Hematopoietic multipotent progenitor cell treated with erythropoietin and hydrocortisone succinate and interleukin-3 and kit ligand, for 6 days (in vitro differentiated cells): Measurements from ENCODE around the gene HRH1.
"Not testable (repeated sequence)": the region's sequence is repeated elsewhere in the genome, so short reads cannot be mapped to it uniquely, and the experiment has no call there.

Source experiments
- DNase-seq: peaks from one replicate; pipeline ENCODE4 v3.0.0-alpha.2; 2015

HRH1 gene

DNA sequence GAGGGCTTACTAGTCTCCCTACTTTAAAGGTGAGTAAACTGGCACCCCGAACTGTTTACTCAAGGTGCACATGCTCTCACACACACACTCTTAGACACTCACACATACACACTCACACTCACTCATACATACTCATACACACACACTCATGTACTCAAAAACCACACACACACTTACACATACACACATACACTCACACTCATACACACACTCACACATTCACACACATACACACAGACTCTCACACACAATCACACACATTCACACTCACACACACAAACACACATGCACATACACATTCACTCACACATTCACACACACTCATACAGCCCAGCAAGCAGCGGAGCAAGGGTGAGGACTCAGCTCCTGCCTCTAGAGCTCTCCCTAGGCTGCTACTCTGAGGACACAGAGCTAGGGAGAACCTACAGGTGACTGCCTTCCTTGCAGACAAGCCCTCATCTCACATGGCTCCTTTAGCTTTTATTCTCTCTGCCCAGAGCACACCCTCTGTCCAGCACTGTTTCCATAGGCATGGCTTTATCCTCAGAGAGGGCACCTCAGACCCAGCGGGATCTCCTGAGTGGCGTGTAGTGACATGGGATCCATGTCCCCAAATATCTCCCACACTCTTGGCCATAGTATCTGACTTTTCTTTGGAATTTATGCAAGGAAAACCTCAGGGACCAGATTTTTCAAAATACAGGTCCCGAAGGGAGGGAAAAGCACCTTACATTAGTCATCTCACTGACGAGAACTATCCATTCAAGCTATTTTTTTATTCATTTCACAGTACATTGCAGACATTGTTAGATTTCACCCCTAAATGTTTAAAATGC is 91.8 kb downstream of the HRH1 start:
- no peak for DNase-seq

DNA sequence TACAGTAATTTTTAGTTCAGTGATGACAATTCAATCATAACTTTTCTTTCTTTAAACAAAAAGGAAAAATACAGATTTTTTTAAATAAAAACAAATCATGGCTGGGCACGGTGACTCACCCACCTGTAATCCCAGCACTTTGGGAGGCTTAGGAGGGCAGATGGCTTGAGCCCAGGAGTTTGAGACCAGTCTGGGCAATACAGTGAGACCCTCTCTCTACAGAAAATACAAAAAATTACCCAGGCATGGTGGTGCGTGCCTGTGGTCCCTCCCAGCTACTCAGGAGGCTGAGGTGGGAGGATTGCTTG is 92.3 kb downstream of the HRH1 start:
- DNase-seq: no peak

DNA sequence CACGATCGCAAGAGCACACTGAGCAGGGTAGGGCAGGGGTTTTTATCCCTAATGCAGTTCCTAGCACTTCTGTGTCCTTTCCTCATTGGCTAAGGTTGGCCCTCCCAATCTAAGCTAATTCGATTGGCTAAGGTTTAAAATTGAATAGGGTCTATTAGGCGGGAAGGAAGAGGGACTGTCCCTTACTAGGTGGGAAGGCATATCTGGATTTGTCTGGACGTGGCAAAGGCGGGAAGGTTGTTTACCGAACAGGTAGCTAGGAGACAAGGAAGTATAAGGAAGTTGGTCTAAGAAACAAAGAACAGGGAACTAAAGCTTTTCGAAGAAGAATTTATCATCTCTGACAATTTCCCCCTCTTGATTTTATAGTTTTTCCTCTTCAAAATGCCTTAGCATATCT is 93.1 kb downstream of the HRH1 start:
- no peak for DNase-seq

DNA sequence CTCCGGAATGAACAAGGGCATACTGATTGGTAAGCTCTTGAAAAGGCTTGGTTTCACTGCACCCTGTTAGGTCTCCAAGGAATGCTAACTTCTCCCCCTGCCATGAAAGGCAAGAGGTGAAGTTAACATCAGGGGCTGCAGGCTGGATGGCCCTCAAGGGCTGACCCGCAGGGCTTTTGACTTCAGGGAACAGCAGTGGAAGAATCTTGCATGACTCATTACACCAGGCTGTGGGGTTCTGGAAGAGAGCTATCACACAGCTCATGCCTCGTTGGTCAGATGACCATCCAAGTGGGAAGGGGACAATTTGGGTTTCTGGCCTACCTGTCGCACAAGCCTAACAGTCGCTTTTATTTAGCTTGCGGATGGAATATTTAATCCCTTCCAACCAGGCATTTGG is 94.3 kb downstream of the HRH1 start:
- no peak for DNase-seq

DNA sequence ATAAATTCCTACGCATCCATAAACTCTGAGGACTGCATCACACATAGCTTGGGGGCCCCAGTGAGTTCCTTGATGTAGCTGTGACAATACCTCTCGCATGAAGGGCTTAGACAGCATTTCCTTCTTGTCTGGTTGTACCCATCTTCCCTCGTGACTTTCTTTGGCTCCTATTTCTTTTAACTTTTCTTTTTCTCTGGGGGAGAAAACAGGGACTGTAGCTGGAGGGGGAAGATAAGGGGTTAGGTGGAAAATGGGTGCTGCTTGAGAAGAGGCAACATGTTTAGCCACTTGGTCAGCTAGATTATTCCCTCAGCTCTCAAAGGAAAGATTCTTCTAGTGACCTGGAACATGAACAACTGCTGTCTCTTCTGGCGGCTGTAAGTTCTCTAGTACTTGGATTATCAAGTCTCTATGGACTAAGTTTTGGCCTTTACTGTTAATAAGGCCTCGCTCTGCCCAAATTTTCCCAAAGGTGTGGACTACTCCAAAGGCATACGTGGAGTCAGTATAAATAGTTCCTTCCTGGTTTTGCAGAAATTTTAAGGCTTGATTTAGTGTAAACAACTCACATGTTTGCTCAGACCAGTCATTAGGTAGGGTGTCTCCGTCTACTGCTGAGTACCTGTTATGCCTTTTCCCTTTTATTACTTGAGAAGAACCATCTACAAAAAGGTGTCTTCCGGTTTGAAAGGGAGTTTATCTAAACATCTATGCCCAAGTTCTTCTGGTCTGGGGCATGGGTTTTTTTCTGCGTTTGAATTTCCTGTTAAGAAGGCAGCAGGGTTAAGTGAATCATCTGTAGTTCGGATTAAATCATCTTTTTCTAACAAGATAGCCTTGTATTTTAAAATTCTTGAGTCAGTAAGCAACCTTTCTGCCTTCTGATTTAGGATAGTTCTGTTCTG is 96.9 kb downstream of the HRH1 start:
- no peak for DNase-seq

DNA sequence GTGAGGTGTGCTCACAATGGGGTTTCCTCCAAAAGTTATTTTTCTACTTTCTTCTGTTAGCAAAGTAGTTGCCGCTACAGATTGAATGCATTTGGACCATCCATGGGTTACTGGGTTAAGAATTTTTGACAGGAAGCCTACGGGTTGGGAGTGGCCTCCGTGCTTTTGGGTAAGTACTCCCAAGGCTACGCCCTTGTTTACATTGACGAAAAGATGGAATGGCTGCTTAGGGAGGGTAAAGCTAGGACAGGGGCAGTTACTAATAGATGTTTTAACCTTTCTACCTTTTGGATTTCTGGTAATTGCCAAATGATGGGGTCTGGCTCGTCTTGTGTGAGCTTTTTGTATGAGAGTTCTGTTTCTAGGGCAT is 97.5 kb downstream of the HRH1 start:
- no peak for DNase-seq

DNA sequence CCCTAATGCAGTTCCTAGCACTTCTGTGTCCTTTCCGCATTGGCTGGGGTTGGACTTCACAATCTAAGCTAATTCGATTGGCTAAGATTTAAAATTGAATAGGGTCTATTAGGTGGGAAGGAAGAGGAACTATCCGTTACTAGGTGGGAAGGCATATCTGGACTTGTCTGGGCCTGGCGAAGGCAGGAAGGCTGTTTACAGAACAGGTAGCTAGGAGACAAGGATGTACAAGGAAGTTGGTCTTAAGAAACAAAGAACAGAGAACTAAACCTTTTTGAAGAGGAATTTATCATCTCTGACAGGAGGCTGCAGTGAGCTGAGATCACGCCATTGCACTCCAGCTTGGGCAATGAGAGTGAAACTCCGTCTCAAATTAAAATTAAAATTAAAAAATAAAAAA is 100.6 kb downstream of the HRH1 start:
- DNase-seq: no peak

DNA sequence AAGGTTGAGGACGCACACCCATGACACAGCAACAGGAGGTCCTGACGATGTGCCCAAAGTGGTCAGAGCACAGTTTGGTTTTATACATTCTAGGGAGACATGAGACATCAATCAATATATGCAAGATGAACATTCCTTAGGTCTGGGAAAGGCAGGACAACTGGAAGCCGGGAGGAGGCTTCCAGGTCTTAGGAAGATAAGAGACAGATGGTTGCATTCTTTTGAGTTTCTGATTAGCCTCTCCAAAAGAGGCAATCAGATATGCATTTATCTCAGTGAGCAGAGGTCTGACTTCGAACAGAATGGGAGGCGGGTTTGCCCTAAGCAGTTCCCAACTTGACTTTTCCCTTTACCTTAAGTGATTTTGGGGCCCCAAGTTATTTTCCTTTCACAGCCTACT is 101.2 kb downstream of the HRH1 start:
- not testable (repeated sequence) for DNase-seq

DNA sequence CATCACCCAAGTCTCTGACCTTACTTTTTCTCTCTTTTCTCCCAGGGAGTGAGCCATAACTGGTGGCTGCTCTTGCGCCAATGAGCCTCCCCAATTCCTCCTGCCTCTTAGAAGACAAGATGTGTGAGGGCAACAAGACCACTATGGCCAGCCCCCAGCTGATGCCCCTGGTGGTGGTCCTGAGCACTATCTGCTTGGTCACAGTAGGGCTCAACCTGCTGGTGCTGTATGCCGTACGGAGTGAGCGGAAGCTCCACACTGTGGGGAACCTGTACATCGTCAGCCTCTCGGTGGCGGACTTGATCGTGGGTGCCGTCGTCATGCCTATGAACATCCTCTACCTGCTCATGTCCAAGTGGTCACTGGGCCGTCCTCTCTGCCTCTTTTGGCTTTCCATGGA is 104.7 kb downstream of the HRH1 start:
- DNase-seq: no peak

DNA sequence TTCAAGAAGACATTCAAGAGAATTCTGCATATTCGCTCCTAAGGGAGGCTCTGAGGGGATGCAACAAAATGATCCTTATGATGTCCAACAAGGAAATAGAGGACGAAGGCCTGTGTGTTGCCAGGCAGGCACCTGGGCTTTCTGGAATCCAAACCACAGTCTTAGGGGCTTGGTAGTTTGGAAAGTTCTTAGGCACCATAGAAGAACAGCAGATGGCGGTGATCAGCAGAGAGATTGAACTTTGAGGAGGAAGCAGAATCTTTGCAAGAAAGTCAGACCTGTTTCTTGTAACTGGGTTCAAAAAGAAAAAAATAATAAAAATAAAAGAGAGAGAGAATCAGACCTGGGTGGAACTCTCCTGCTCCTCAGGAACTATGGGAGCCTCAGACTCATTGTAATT is 106.2 kb downstream of the HRH1 start:
- DNase-seq: peak; percentile 16

DNA sequence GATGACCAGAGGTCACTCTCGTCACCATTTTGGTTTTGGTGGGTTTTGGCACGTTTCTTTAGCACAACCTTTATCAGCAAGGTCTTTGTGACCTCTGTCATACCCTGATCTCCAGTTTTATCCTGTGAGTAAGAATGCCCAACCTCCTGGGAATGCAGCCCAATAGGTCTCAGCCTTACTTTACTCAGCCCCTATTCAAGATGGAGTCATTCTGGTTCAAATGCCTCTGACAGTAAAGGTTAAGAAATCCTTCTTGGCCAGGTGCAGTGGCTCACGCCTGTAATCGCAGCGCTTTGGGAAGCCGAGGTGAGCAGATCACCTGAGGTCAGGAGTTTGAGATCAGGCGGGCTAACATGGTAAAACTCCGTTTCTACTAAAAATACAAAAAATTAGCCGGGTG is 114.7 kb downstream of the HRH1 start:
- DNase-seq: no peak

DNA sequence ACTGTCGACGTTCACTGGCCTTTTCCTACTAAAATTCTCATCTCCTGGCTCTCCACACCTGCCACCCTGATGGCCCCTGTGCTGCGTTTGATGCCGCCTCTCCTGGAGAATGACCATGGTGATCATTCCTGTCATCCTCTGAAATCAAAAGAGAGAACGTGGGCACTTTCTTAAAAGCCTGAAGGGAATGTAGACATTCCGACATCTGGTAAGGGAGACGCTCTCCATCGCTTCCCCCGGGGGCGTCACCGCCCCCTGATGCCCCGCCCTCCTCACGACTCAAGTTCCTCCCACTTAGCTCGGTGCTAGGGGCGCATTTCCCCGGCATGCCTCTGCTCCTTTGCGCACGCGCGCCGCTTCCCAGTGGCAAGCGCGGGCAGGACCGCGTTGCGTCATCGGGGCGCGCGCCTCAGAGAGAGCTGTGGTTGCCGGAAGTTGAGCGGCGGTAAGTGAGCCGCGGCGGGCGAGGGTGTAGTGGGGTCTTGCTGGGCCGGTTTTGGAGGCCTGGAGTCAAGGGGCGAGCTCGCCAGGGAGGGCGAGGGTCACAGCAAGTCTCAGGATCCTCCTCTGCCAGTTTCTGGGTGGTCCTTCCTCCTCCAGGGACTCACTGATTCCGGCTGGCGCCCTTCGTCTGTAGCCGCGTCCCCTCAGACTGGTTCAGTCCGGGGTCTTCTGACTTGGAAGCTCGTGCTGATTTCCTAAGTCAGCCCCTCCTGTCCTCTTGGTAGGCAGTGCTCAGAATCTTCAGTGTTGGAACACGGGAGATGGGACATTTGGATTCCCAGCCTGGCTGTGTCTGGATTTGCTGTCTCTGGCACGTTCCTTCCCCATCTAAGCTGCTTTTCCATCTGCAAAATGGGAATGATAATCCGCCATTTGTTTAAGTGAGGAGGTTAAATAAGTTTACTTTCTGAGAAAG is 118.0 kb downstream of the HRH1 start, which contains the start of gene ATG7:
TSS of gene ATG7 (plus strand) at position 412 of the 919 bp plus-strand sequence. CDS start 26,299 bp downstream, outside the sequence.
- DNase-seq: peak; percentile 99

DNA sequence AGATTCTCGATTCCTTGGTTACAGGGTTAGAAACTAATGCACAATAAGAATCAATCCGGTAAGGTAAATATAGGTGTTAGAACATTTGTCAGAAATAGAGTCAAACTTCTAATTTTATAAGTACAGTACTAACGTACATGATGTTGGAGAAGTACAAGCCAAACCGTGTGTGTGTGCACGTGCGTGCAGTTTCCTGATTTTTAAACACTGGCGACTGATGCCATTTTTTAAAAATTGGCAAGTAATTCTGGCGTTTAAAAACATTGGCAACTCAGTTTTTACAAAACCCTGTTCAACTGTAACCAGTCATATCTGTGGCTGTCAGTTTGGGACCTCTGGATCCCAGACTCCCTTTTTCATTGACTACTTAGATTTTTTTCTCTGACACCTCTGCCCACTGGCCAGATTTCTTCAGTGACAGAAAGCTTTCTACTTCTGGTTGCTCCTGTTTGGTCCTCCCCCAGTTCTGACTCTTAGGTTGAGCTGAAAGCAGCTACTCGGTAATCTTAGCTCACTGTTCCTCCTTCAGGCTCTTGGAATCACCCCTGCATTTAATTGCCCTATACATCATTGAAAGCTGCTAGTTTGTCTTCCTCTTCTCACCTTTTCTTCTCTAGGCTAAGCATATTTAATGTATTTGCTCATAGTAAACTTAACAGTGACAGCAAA is 118.7 kb downstream of the HRH1 start:
- peak; percentile 38 for DNase-seq

DNA sequence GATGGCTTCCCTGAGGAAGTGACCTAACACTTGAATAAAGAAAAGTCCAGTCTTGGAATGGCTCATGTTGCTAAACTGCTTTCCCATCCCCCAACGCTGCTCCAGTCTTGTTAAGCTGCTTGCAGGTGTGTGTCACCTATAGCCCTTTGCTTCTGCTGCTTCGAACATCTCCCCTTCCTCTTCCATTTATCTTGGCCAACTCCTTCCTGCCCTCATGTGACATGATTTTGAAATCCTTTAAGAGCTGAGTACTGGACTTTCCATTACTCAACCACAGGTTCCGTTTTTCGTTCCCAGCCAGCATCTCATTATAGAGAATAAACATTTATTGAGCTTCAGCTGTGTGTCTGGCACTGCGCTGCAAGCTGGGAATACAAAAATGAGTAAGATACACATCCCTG is 119.6 kb downstream of the HRH1 start:
- DNase-seq: peak; percentile 58

DNA sequence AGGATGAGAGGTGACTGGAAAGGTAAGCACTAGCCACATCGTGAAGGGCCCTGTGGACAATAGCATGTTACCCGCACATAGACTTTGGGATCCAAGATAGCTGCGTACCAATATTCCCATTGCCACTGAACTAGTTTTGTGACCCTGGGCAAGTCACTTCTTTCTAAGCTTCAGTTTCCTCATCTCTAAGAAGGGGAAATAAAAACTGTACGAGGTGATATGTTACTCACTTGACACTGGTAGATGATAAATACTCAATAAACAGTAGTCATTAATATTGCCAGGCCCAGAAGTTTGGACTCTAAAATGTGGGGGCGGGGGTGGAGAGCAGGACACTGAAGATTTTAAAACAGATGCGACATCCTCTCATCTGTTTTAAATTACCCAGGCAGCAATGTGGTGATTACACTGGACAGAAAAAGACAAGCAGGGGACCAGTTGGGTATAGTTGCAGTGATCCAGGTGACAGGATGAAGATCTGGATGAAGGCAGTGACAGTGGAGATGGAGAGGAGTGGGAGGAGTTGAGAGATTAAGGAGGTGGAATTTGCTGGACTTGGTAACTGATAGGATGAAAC is 120.4 kb downstream of the HRH1 start:
- no peak for DNase-seq

DNA sequence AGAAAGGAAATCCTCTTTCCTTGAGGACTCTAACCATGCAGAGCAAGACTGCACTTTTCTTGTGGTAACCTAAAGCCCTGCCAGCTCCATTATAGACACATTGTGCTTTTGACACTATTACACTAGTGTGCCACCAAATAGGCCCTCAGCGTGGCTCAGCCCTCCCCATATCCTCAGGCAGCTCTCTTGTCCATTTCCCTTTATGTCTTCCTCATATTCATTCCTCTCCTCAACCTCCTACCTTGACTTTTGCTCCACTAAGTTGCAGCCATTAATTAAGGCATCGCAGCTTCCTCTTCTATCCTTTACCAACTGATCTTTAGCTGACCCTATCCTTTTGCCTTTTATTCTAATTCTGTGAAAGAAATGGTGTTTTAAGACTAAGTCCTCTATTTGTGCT is 121.6 kb downstream of the HRH1 start:
- no peak for DNase-seq

DNA sequence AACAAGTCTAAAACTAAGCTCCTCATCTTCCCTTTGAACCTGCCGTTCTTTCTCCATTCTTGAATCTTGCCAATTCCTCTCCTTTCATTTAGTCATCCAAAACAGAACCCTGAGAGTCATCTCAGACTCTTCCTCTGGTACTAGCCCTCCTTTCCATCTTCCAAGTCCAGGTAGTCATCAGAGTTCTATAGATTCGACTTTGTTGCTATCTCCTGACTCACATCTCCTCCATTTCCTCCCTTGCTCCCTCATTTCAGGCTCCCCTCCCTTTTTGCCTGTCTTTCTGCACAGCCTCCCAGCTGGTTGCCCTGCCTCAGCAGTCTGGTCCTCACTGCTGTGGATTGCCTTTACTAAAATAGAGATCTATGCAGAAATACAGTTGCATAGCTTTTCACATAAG is 122.6 kb downstream of the HRH1 start:
- no peak for DNase-seq

DNA sequence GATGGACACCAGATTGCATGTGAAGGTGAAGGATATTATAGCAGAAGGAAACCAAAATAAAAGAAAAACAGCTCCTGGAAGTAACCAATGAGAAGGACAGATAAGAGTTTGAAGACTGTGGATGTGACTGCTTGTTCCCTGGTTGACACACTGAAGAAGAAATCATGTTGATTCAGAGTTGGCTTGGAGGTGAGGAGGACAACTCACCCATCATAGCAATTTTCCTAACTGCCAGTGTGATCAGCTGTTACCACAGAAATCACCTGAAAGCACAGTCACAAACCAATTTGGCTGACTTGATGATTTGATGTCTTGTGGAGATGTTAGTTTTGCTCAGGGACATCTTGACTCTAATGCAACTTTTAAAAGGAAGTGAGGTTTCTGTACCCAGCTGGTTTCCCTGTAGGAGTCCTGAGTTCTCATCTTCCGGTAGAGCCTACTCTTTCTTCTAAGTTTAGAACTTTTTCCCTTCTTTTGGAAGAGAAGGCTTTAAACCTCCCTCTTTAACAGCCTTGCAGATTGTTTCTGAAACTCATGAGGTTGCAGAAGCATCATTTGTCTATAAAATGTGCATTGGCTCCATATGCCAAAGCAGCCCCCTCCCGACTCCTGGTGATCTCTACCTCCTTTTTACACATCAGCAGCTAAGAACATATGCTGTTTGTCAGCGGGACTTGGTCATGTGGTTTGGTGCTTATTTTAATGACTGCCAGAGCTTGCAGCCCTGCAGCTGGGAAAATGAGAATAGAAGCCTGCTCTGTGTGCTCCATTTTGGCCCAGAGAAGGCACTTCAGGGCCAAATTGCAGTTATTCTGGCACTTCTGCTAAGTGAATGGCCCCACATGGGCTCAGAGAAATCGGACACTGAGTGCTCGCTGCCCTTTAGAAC is 128.2 kb downstream of the HRH1 start:
- no peak for DNase-seq

DNA sequence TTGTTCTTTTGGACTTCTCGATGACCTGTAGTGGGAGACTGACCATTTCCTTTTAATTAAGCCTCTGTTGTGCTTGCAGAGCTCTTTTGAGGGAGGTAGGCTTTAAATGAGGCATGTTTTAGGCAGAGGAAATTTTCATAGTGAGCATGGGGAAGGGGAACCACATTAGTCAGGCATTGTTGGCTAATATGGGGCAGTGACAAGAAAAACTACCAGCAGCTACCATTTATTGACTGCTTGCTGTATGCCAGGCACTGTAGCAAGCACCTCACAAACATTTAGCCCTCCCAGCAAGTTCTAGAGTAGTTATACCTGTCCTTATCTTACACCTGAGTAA is 128.8 kb downstream of the HRH1 start:
- no peak for DNase-seq

DNA sequence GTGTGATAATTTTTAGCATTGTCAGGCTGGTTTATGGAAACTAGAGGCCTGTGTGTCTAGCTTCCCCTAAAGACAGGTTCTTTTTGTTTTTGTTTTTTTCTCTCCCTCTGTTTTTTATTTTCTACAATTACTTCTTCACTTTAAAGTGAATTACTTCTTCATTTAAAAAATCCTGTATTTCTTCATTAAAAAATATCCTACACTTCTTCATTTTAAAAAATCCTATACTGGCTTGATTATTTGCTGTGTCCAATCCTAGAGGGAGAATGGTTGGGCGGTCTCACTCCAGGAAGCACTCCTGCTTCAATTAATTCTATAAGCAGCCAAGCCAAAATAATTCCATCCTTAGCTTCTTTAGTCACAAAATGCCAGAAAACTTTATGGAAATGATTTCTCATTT is 129.7 kb downstream of the HRH1 start:
- no peak for DNase-seq

DNA sequence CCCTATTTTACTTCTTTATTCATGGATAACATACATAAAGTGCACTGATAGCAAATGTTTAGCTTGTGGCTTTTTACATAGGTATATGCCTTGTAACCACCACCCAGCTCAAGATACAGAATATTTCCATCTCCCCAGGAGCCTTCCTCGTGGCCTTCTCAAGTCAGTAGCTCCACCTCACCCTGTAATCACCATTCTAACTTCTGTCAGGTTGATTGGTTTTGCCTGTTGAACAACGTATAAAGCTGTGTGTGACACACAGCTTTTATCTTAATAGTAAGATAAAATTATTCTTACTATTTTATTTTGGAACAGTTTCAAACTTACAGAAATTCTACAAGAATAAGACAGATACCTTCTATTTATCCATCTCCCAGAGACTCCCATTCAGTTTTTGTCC is 131.2 kb downstream of the HRH1 start:
- DNase-seq: no peak
